ENCODE results near the gene PDE4B.

DNA sequence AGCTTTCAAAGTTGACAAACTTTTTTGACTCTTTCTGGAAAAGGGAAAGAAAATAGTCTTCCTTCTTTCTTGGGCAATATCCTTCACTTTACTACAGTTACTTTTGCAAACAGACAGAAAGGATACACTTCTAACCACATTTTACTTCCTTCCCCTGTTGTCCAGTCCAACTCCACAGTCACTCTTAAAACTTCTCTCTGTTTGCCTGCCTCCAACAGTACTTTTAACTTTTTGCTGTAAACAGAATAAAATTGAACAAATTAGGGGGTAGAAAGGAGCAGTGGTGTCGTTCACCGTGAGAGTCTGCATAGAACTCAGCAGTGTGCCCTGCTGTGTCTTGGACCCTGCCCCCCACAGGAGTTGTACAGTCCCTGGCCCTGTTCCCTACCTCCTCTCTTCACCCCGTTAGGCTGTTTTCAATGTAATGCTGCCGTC is 580.5 kb downstream of the PDE4B start:
- TF ChIP-seq EP300 (IDR thresholded peaks at IDR 0.05) (no peak), POLR2A (IDR thresholded peaks at IDR 0.05) (no peak)
